Fibroblast of lung (primary cell): ENCODE data around the gene ZDHHC14.

Experiments
- CTCF ChIP-seq, 2 donors: IDR thresholded peaks in 1 of 2; conservative IDR thresholded peaks in 1 of 2; 1 replicate in 1 of 2; 2 replicates in 1 of 2; pipeline ENCODE4 v1.5.1; 2011 to 2012; ENCODE audit warnings: low read length in 2 of 2, control low read depth in 1 of 2, inconsistent platforms in 1 of 2, low read depth in 1 of 2, mild to moderate bottlenecking in 1 of 2
- EZH2 ChIP-seq: IDR thresholded peaks from 2 replicates; pipeline ENCODE4 v1.5.1; 2012; ENCODE audit warnings: low read length, control low read depth, mild to moderate bottlenecking; ENCODE audit errors: missing control alignments

GRCh38 chr6:157669747-157670216 lies 288.8 kb downstream of the ZDHHC14 start:
- TF ChIP-seq CTCF (conservative IDR thresholded peaks at IDR 0.05 in 1 of 2, IDR thresholded peaks at IDR 0.05 in 1 of 2; ENCODE audit: low read depth in 1 of 2, low read length in 2 of 2) (peak; percentile 10 to 46), EZH2 (no peak)
